HEK293 (cell line): ENCODE measurements around the gene SEPTIN5.
"Not testable (repeated sequence)": the region's sequence is repeated elsewhere in the genome, so short reads cannot be mapped to it uniquely, and the experiment has no call there.

ENCODE experiments used
- CTCF ChIA-PET: fragments of 350-600 bp; formaldehyde crosslinking; extraction: SDS; loops from one replicate; lab custom pipeline; 2021; ENCODE audit warnings: antibody characterized with exemption; lab: Yijun Ruan, JAX
- POLR2A ChIA-PET: fragments of 300-600 bp; formaldehyde crosslinking; extraction: SDS; loops from one replicate; lab custom pipeline; 2020; ENCODE audit warnings: antibody characterized with exemption, inconsistent platforms; lab: Yijun Ruan, JAX
- H3K27ac ChIP-seq: fragments of 200-500 bp; sonication (Bioruptor generic); 2 replicates; pipeline ENCODE4 v1.5.1; 2014; ENCODE audit warnings: low read depth, low read length, control low read depth, inconsistent platforms; ENCODE audit errors: extremely low read depth
- H3K36me3 ChIP-seq, 2 experiments: fragments of 200-500 bp in 1 of 2; sonication (Bioruptor generic) in 1 of 2; 1 replicate in 1 of 2; 2 replicates in 1 of 2; pipeline ENCODE4 v1.5.1; 2014 to 2017; ENCODE audit warnings: inconsistent platforms in 2 of 2, low read length in 2 of 2; ENCODE audit not compliant: control insufficient read depth in 2 of 2, insufficient read depth in 1 of 2
- H3K4me1 ChIP-seq: fragments of 200-500 bp; sonication (Bioruptor generic); 2 replicates; pipeline ENCODE4 v1.5.1; 2014; ENCODE audit warnings: mild to moderate bottlenecking, low read length, inconsistent platforms; ENCODE audit not compliant: control insufficient read depth, insufficient read depth
- H3K4me3 ChIP-seq: 2 replicates; pipeline ENCODE4 v1.5.1; 2011; ENCODE audit warnings: low read depth, mild to moderate bottlenecking, control low read depth, low read length, moderate library complexity
- H3K9me3 ChIP-seq: fragments of 200-500 bp; sonication (Bioruptor generic); 2 replicates; pipeline ENCODE4 v1.5.1; 2014; ENCODE audit warnings: low read depth, low read length, inconsistent platforms; ENCODE audit not compliant: control insufficient read depth, insufficient read depth
- ELK4 ChIP-seq: IDR thresholded peaks from 2 replicates; pipeline ENCODE4 v1.6.1; 2011; ENCODE audit warnings: mild to moderate bottlenecking, low read depth, low read length, borderline replicate concordance
- GFI1B ChIP-seq: fragments of 450-650 bp; formaldehyde crosslinking; IDR thresholded peaks from 2 replicates; pipeline ENCODE4 v1.5.1; 2016; ENCODE audit warnings: missing biosample characterization, missing genetic modification characterization
- GLI2 ChIP-seq: fragments of 450-650 bp; formaldehyde crosslinking; IDR thresholded peaks from 2 replicates; pipeline ENCODE4; 2017; ENCODE audit warnings: missing biosample characterization, missing genetic modification characterization, low read depth, borderline replicate concordance
- GLIS1 ChIP-seq: fragments of 450-650 bp; formaldehyde crosslinking; IDR thresholded peaks from 2 replicates; pipeline ENCODE4 v1.5.1; 2016; ENCODE audit warnings: missing biosample characterization, missing genetic modification characterization
- MEIS1 ChIP-seq: sonication (generic); formaldehyde crosslinking; IDR thresholded peaks from 2 replicates; pipeline ENCODE4 v1.8.1; 2022; ENCODE audit warnings: missing genetic modification reagents, mild to moderate bottlenecking, borderline replicate concordance
- OVOL3 ChIP-seq: fragments of 450-650 bp; formaldehyde crosslinking; IDR thresholded peaks from 2 replicates; pipeline ENCODE4 v1.5.1; 2016; ENCODE audit warnings: missing biosample characterization, missing genetic modification characterization
- SP7 ChIP-seq: fragments of 450-650 bp; formaldehyde crosslinking; IDR thresholded peaks from 2 replicates; pipeline ENCODE4 v1.5.1; 2016; ENCODE audit warnings: missing biosample characterization, missing genetic modification characterization
- TRIM28 ChIP-seq: IDR thresholded peaks from 2 replicates; pipeline ENCODE4 v1.6.1; 2011; ENCODE audit warnings: low read length, control low read depth, borderline replicate concordance
- ZFHX2 ChIP-seq: fragments of 450-650 bp; formaldehyde crosslinking; conservative IDR thresholded peaks from 2 replicates; pipeline ENCODE4 v1.5.1; 2016; ENCODE audit warnings: missing biosample characterization, missing genetic modification characterization
- ZNF112 ChIP-seq: fragments of 450-650 bp; formaldehyde crosslinking; IDR thresholded peaks from 2 replicates; pipeline ENCODE4 v1.5.0; 2017; ENCODE audit warnings: missing biosample characterization, missing genetic modification characterization
- ZNF114 ChIP-seq: fragments of 450-650 bp; formaldehyde crosslinking; IDR thresholded peaks from 2 replicates; pipeline ENCODE4 v1.5.0; 2017; ENCODE audit warnings: missing biosample characterization, missing genetic modification characterization
- ZNF138 ChIP-seq: fragments of 450-650 bp; formaldehyde crosslinking; IDR thresholded peaks from 2 replicates; pipeline ENCODE4 v1.5.1; 2016; ENCODE audit warnings: missing biosample characterization, missing genetic modification characterization, borderline replicate concordance
- ZNF174 ChIP-seq: fragments of 450-650 bp; formaldehyde crosslinking; IDR thresholded peaks from 2 replicates; pipeline ENCODE4 v1.5.0; 2017; ENCODE audit warnings: missing biosample characterization, mild to moderate bottlenecking, missing genetic modification characterization
- ZNF324 ChIP-seq: fragments of 450-650 bp; formaldehyde crosslinking; IDR thresholded peaks from 2 replicates; pipeline ENCODE4 v1.5.1; 2016; ENCODE audit warnings: missing biosample characterization, missing genetic modification characterization
- ZNF416 ChIP-seq: fragments of 450-650 bp; formaldehyde crosslinking; IDR thresholded peaks from 2 replicates; pipeline ENCODE4 v1.5.1; 2016; ENCODE audit warnings: missing biosample characterization, missing genetic modification characterization
- ZNF423 ChIP-seq: fragments of 450-650 bp; formaldehyde crosslinking; IDR thresholded peaks from 2 replicates; pipeline ENCODE4 v1.5.1; 2016; ENCODE audit warnings: missing biosample characterization, missing genetic modification characterization
- ZNF488 ChIP-seq: fragments of 450-650 bp; formaldehyde crosslinking; IDR thresholded peaks from 2 replicates; pipeline ENCODE4 v1.5.1; 2016; ENCODE audit warnings: missing biosample characterization, missing genetic modification characterization
- ZNF561 ChIP-seq: fragments of 450-650 bp; IDR thresholded peaks from 2 replicates; pipeline ENCODE4 v1.5.1; 2018; ENCODE audit warnings: missing biosample characterization, missing genetic modification characterization, borderline replicate concordance
- ZNF677 ChIP-seq: fragments of 450-650 bp; IDR thresholded peaks from 2 replicates; pipeline ENCODE4 v1.5.0; 2018; ENCODE audit warnings: missing biosample characterization, mild to moderate bottlenecking, missing genetic modification characterization, moderate library complexity
- ZNF776 ChIP-seq: fragments of 450-650 bp; formaldehyde crosslinking; IDR thresholded peaks from 2 replicates; pipeline ENCODE4 v1.5.0; 2017; ENCODE audit warnings: missing biosample characterization, missing genetic modification characterization, borderline replicate concordance

SEPTIN5 gene

GRCh38 chr22:19694696-19695095, 19.6 kb upstream of the SEPTIN5 start (continued):
- TF ChIP-seq GLIS1 (tag by site-specific recombination) (no peak), ZNF114 (no peak)
- TF ChIP-seq, all 188 proteins: peak for 0

- H3K4me3 ChIP-seq, result no peak overlapping the region
- no peaks in the 10 kb centered on the region for H3K9me3 ChIP-seq
- POLR2A ChIA-PET, result no interaction called here
- no peaks in the 10 kb centered on the region for H3K36me3 ChIP-seq
- TF ChIP-seq SP7 (no peak), ZNF776 (tag by site-specific recombination) (no peak), ZNF112 (tag by site-specific recombination) (no peak), ZNF677 (no peak), TRIM28 (no peak), ZNF416 (tag by site-specific recombination) (no peak), ZNF138 (tag by site-specific recombination) (no peak), GLI2 (tag by site-specific recombination) (no peak), ZFHX2 (tag by site-specific recombination) (no peak), ZNF324 (tag by site-specific recombination) (no peak), GFI1B (no peak), OVOL3 (no peak), ZNF488 (tag by site-specific recombination) (no peak), ZNF423 (no peak), ZNF561 (tag by site-specific recombination) (no peak), MEIS1 (CRISPR knock-in tag) (no peak), ELK4 (no peak), ZNF174 (tag by site-specific recombination) (no peak)
- H3K4me1 ChIP-seq, result no peaks in the 10 kb centered on the region
- H3K27ac ChIP-seq, result no peak overlapping the region
- CTCF ChIA-PET, result no interaction called here
Measured at GRCh38 chr22:19696504-19697276, 17.6 kb upstream of the SEPTIN5 start.

GRCh38 chr22:19697871-19698270, 16.4 kb upstream of the SEPTIN5 start:
- POLR2A ChIA-PET, H3K4me3 ChIP-seq, H3K36me3 ChIP-seq, H3K9me3 ChIP-seq, H3K27ac ChIP-seq, H3K4me1 ChIP-seq: not testable (repeated sequence)
- CTCF ChIA-PET, result interaction anchor here (1.3 kb wide), 1 partner anchor 12 kb away, joined by 4 read pairs; no protein-coding TSS in a partner anchor
